GM03348 (cell line): ENCODE data around the gene SORCS2.

ENCODE experiments used
- DNase-seq: peaks from one replicate; pipeline ENCODE4 v3.0.0; 2012; ENCODE audit warnings: low spot score

The SORCS2 gene

DNA sequence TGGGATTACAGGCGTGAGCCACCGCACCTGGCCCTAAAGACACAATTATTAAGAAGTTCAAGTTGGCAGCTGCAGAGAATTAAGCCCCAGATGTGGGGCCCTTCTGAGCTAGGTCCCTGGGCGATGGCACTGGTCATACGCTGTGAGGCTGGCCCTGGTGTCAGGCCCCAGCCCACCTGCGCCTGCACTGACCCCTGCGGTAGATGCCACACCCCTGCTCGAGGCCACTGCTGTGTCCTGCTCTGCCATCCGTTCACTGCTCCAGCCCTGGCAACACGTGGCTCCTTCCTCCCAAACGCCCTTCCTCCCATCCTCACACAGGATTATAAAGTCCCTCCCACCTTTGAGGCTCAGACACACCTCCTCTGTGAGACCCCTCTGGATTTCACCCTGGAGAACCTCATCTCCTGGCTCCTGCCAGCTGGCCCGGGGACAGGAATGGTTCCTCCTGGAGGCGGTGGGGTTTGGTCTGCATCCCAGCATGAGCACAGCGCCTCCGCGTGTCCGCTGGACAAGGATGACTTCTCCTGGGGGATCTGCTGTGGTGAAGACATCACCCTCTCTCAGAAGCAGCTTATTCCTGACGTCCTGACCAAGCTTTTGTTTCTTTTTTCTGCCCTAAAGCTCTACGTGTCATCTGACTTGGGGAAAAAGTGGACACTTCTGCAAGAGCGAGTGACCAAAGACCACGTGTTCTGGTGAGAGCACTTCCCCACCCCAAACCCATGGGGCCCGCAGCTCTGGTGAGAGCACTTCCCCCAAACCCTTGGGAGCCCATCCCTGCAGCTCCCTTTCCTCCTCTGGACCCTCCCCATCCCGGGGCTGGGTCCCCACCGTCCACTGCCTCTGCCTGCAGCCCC is 461.4 kb downstream of the SORCS2 start:
- no peak for DNase-seq

DNA sequence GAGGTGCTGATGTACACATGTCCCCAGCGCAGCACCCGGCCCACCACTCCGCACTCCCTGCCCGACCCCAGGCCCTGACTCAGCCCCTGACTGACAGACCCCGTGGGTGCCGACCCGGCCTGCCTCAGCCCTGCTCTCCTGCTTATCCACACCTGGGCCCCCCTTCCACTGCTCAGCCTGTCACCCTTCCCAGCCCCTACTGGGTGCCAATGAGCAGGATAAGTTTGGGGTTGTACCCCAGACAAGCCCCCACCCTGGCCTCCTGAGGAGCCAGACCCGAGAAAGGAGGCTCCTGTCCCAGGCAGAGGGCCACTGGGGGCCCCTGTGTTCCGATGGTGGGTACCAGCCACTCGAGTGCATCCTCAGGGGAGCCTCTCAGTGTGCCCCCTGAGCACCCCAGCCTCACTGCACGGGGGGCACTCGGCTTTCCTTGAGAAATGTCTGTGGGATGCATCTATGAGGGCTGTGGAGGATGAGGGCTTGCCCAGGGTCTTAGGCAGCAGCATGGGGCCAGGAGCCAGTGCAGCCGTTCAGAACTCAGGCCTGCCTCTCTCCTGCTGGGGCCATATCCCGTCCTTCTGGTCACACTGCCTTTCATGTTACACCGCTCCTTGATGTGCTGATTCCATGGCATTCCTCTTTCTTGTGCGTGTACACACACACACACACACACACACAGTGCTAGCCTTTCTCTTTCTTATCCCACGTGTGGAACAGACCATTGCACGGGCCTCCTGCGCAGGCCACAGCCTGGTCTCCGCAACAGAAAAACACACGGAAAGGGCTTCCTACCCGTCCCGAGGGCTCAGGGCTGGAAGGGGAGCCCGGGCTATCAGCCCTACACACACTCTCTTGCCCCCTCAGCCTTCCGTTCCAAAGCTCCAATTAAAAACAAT is 462.5 kb downstream of the SORCS2 start:
- DNase-seq: no peak

DNA sequence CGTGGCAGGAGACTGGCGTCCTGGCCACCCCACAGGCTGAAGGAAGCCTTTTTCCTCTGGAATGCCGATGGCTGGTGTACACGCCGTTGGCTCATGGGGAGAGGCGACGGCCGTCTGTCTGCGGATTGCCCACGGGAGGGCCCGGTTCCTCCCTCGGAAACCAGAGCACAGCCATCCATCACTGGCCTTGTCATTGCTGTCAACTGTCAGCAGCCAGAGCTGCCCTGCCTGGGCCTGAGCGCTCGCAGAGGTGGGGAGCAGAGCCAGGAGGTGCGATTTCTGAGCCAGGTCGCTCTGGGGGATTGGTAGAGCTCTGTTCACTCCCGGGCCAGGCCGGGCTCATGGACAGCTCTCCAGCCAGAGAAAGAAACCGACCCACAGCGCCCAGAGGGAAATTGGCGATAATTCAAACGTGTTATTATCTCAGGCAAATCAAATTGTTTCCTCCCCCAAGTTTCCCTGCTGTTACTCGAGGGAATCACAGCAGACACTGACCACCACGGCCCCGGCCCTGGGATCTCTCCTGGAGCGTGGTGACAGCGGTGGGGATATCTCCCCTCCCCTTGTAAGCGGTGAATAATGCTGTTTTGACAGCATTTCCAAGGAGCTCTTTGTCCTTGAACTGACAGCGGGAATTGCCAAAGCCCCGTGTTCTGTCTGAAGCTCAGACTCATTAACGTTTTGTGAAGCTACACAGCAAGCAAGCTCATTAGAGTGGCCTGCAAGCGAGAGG is 463.3 kb downstream of the SORCS2 start:
- DNase-seq: no peak

DNA sequence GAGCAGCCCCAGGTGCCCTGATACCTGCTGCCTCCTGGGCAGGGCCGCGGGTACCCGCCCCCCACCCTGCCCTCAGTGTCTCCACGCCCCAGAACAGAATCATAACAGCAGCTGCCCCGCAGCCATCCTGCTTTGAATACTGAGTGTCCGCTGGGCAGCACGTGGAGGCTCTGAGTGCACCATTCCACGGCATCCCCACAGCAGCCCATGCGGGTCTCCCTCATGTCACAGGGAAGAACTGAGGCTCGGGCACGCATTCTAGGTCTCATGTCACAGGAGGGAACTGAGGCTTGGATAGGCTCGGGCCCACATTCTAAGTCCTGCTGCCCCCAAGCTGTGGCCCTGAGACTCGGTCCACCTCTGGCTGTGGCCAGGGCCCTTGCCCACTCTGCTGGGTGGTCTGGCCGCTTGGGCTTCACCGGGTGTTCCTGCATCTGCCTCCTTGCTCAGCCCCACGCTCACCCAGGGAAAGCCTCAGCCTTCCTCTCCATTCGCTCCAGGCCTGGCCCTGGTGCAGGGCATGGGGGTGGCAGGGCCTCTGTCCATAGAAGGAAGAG is 464.0 kb downstream of the SORCS2 start:
- DNase-seq: no peak

DNA sequence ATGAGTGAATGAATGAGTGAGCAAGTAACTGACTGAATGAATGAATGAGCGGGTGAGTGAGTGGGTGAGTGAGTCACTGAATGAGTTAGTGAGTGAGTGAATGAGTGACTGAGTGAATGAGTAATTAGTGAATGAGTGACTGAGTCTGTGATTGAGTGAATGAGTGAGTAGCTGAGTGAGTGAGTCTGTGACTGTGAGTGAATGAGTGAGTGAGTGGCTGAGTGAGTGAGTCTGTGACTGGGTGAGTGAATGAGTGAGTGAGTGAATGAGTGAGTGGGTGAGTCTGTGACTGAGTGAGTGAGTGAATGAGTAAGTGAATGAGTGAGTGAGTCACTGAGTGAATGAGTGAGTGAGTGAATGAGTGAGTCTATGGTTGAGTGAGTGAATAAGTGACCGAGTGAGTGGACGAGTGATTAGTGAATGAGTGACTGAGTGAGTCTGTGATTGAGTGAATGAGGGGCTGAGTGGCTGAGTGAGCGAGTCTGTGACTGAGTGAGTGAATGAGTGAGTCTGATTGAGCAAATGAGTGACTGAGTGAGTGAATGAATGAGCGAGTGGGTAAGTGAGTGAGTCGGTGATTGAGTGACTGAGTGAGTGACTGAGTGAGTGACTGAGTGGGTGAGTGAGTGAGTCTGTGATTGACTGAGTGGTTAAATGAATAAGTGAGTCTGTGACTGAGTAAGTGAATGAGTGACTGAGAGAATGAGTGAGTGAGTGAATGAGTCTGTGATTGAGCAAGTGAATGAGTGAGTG is 465.4 kb downstream of the SORCS2 start:
- no peak for DNase-seq

DNA sequence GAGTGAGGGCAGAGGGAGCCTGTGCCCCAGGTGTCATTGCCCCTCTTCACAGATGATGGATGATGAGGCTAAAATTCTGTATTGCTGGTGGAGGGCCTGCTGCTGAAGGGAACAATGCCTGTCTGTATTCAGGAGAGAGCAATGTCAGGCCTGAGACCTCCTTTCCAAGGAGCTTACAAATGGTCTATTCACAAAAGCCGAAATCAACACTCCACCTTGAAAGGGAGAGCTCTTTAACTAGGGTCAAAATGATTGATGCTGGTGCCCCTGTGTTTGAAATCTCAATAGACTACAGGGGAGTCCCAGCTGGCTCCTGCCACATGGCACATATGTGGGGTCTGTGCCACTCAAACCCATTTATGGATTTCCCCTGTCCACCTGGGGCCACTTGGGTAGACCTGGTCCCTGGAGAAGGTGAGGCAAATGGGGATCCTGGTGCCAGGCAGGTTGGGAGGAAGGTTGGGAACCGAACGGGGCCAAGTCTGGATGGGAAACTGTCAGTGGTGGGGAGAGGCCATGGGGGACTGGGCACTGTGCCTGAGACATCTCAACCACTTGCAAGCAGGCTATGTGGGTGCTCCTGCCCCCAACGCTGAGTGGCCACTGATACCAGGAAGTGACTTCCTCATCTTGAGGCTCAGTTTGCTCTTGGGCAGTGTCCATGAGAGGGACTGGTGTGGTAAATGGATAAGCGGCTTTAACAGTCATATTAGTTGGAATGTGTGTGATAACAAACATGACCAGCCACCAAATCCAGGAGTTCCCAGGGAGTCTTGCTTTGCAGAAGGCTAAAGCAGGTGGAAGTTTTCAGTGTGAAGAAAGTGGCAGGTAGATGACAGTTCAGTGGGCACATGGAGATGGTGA is 466.2 kb downstream of the SORCS2 start:
- DNase-seq: no peak

DNA sequence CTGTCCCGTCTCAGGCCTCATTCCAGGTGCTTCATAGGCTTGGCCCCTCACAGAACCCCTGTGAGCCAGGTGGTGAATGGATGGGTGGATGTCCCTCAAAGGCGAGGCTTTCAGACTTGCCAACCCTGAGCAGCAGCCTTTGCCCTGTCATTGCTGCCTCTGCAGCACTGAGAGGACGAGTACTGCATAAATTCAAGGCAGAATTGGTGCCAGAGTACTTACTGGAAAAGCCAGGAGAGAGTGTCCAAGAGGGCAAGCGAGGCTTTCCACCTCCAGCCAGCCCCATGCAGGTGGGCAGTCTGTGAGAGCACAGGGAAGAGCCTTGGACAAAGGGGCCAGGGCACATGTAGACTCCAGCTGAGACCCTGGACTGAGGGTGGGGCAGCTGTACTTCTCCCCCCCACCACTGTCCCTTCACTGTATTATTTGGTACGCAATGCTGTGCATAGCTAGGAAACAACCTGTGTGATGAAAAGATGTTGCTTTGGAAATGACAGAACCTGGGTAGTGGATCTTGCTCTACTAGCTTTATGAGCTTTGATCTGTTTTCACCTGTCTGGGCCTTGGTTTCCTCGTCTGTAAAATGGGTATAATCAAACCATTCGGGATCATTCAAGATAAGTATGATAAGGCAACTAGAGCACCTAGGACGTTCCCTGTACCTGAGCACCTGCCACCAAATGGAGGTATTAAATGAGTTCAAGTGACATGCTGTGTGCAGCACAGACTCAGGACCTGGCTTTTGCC is 467.3 kb downstream of the SORCS2 start:
- DNase-seq: no peak

DNA sequence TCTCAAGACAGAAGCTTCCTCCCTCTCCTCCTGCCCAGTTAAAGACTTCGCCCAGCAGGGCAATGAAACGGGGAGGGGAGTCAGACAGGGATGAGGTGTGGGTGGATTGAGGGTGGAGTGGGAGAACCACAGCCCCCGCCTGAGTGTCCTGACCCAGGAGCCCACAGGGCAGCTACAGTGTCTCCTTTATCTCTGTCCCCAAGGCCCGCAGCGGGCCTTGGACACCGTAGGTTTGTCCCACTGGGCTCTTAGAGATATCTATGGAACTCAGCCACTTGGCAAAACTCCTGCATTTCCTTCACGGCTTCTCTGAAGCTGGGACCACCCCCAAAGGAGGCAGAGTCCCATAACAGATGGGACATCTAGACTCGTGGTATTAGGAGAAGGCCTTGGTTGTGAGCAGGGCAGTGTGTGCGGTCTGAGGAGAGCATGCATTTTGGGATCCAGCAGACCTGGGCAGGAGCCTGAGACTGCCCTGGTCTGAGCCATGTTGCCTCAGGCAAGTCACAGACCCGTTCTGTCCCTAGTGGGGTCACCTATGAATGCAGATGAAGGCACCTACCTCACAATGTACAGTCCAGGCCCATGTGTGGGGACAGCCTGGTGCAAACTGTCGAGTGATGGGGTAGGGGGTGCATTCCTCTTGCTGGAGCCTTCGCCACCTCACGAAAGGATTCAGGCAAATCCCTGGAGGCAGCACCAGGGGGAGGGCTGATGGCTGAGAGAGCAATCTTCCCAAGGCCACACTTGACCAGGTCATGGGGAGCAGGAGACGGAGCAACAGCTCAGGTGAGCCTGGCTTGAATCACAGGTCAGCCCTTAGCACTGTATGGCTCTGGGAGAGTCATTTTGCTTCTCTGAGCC is 468.1 kb downstream of the SORCS2 start:
- no peak for DNase-seq

DNA sequence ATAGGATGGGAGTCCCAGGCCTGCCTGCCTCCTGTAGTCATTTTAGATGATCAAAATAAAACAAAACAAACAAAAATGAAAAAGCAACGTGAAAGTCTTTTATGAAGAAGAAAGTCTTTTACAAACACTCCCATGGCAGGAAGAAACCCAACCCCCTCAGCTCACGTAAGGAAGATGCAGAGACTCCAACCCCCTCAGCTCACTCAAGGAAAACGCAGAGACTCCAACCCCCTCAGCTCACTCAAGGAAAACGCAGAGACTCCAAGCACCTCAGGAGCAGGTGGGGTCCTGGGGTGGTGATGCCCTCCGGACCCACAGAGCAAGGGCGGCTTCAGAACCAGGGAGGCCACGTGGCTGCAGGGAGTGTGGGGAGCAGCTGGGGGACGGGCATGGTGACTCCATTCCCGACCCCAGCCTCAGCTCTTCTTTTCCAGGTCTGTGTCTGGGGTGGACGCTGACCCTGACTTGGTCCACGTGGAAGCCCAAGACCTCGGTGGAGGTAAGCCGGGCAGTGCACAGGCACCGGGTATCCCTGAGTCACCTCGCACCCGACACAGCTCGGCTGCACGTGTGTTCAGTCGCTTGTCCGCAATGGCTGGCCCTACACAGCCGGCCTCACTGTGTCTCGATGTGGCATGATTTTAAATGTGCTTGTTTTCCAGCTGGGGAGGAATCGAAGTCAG is 468.9 kb downstream of the SORCS2 start:
- DNase-seq: no peak

DNA sequence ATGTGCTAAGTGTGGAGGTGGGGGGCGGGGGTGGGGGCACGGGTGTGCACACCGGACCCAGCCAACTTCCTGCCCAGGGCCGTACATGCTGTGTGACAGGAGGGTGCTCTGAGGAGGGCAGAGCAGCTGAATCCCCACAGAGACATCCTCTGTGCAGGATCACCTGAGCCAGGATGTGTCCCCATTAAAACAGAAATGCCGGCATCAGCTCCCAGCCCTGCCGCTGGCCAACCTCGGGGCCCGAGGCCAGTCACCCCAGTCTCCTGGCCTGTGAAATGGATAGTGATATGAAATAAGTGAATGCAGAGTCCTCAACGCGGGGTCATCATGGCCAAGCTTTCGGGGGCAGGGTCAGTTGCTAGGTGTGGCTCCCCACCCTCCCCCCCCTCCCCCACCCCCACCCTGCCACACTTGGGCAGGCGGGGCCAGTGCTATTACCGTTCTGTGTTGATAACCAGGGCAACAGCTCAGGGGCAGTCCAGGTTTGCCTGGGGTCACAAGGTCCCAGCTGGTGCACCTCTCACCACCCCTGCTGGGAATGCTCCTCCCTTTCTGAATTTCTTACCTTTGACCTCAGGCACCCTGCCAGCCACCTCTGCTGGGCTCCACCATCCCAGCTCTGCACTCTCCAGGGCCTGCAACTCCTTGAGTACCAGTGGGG is 469.6 kb downstream of the SORCS2 start:
- DNase-seq: no peak

DNA sequence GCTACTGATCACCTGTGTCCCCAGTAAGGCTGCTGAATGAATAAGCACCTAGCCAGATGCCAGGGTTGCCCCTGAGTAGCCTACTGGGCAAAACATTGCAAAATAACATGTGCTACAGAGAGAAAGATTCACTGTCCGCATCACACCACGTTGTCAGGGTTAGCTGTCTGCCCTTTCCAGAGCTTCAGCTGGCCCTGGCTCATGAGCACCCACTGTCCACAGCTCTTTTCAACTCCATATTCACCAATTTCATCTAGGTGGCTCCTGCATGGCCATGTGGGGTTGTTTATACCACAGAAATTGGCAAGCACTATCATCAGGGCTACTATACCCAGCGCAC is 470.1 kb downstream of the SORCS2 start:
- DNase-seq: no peak

DNA sequence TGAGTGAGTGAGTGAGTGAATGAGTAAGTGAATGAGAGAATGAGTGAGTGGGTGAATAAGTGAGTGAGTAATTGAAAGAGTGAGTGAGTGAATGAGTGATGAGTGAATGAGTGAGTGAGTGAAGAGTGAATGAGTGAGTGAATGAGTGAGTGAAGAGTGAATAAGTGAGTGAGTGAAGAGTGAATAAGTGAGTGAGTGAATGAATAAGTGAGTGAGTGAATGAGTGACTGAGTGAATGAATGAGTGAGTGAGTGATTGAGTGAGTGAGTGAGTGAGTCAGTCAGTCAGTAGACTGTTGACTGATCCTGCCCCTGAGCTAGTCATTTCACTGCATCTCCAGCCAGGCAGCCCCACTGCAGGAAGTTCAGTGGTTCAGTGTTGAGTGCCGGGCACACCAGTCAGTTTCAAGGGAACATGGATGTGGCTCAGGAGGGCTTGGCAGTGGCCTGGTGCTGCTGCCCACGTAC is 470.8 kb downstream of the SORCS2 start:
- no peak for DNase-seq

DNA sequence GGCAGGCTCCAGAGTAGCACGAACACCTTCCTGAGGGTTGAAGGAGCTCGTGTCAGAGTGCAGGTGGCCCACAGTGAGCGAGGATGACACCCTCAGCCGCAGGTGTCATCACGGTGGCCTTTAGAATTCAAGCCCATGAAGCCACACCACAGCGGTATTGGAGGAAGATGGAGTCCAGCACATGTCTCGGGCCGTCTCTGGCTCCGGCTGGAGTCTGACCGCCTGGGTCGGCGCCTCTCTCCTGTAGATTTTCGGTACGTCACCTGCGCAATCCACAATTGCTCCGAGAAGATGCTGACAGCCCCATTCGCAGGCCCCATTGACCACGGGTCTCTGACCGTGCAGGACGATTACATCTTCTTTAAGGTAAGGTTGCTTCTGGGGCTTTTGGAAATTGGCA is 471.8 kb downstream of the SORCS2 start:
- no peak for DNase-seq

DNA sequence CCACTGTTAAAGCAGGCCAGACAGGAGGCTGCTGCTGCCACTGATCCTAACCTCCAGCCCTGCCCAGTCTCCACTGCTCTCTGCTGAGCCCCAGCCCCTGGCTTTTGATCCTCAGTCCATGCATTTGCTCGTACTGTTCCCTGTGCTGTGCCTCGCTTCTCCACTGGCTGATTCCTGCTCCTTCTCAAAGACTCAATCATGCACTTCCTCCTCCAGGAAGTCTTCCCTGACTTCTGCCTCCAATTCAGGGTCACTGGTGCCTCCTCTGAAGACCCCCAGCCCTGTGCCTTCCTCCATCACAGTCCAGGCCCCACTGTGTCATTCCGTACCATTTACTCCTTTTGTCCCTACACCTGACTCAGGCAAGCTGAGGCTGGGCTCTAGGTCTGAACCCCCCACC is 473.0 kb downstream of the SORCS2 start:
- no peak for DNase-seq

DNA sequence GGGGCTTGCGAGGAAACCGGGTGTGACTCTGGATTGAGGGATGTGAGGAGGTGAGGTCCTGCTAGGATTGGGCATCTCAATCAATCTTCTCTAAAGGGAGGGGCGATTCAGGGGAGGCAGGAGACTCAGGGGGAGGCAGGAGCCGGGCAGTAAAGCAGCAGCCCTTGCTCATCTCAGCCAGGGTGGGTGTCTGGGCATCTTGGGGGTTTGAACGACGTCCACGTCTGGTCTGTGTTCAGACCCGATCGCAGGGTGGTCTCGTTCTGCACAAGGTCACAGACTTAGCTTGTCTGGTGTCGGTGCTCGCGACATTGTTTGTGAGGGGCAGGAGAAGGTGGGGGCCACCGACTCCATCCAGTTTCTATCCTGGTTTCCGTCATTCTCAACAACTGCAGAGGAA is 473.7 kb downstream of the SORCS2 start:
- DNase-seq: no peak

DNA sequence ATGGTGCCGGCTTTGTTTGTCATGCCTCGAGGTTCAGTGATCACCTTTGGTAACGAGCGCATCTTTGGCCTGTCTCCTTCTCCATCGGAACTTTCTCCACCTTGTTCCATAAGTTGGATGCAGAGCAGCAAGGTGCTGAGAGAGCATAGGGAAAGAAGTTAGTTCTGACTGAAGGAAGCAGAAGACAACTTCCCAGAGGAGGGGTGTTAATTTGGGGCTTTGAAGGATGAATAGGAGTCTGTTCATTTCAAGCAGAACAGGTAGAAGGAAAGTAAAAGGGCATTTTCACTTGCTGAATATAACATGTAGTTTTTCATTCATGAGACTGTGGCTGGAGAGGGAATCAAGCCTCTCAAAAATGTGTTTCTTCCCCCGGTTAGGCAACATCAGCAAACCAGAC is 474.4 kb downstream of the SORCS2 start:
- DNase-seq: no peak

DNA sequence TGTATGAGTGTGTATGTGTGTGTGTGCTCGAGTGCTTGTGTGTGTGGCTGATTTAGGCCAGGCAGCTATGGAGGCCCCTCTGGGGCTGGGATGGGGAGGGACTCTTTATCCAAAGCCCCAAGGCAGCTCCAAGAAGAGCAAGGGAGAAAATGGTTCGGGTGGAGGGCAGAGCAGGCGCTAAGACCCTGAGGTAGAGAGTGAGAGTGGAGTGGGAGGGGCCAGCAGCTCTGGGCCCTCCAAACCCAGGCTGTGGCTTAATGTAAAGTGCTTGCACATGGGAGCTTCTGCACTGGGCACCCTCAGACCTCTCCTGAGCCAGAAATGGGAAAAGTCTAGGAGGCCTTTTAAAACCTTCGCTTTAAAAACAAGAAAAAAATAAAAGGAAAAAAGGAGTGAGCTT is 475.9 kb downstream of the SORCS2 start:
- DNase-seq: no peak

DNA sequence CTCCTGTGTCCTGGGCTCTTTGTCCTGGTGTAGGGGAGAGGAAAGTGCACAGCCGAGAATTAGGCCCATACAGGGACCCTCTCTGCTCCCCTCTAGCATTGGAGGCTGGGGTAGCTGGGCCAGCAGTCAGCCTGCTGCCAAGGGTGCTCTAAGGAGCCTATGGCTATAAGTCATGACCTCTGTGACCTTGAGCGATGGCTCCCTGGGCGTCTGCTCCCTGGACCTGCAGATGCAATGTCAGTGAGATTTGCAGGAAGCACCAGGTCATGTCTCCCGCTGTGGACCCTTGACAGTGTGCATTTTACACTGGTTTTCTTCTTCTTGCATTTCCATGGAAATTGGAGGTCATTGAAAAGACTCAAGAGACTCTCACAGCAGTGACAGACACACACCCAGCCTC is 476.5 kb downstream of the SORCS2 start:
- DNase-seq: no peak
